ENCODE data around the gene WARS2. TPM values are rescaled to one million over a fixed set of nuclear protein-coding genes. Genes with fewer than 3 reads are reported as not detected.
"Not testable (repeated sequence)": the region's sequence is repeated elsewhere in the genome, so short reads cannot be mapped to it uniquely, and the experiment has no call there.

Gene WARS2
- total RNA-seq, 1 donor from 2014 or later, result 9.3 TPM

GRCh38 chr1:119143706-119144105, 3.3 kb upstream of the WARS2 start:
- no peak for DNase-seq
- no peak for ATAC-seq
- intact Hi-C loops (cut with micrococcal nuclease), result no loop called here

GRCh38 chr1:119141660-119142059, 1.2 kb upstream of the WARS2 start:
- DNase-seq, result no peak
- ATAC-seq, result no peak
- intact Hi-C loops (cut with micrococcal nuclease), result no loop called here

- ATAC-seq, result no peak
These were observed 569 bp upstream of the WARS2 start for GRCh38 chr1:119141020-119141424.

GRCh38 chr1:119139857-119140176, 636 bp downstream of the WARS2 start:
- DNase-seq, result no peak

More at GRCh38 chr1:119141020-119141424, 569 bp upstream of the WARS2 start:
- intact Hi-C loops (cut with micrococcal nuclease), result no loop called here
- DNase-seq, result peak; percentile 44

GRCh38 chr1:119139403-119139802, 1.1 kb downstream of the WARS2 start:
- ATAC-seq (no peak), DNase-seq (no peak)
- intact Hi-C loops (cut with micrococcal nuclease), result no loop called here

More at GRCh38 chr1:119139857-119140176, 636 bp downstream of the WARS2 start:
- intact Hi-C loops (cut with micrococcal nuclease), result no loop called here
- ATAC-seq, result peak; percentile 40

GRCh38 chr1:119136401-119136800, 4.1 kb downstream of the WARS2 start:
- DNase-seq (no peak), ATAC-seq (no peak)
- intact Hi-C loops (cut with micrococcal nuclease), result no loop called here

- DNase-seq, result no peak
- ATAC-seq, result no peak
- intact Hi-C loops (cut with micrococcal nuclease), result no loop called here
These were observed 6.5 kb downstream of the WARS2 start for GRCh38 chr1:119133987-119134386.

GRCh38 chr1:119132179-119132578, 8.3 kb downstream of the WARS2 start:
- DNase-seq, result peak; percentile 27
- peak; percentile 74 for ATAC-seq
- intact Hi-C loops (cut with micrococcal nuclease), result no loop called here

GRCh38 chr1:119125874-119126273, 14.6 kb downstream of the WARS2 start:
- intact Hi-C loops (cut with micrococcal nuclease), result no loop called here
- DNase-seq (no peak), ATAC-seq (no peak)

GRCh38 chr1:119124764-119125163, 15.7 kb downstream of the WARS2 start:
- no peak for DNase-seq
- intact Hi-C loops (cut with micrococcal nuclease), result no loop called here
- no peak for ATAC-seq

GRCh38 chr1:119121872-119122271, 18.6 kb downstream of the WARS2 start:
- DNase-seq; ATAC-seq; intact Hi-C loops (cut with micrococcal nuclease): not testable (repeated sequence)

GRCh38 chr1:119116725-119117124, 23.7 kb downstream of the WARS2 start:
- intact Hi-C loops (cut with micrococcal nuclease), result no loop called here
- DNase-seq (no peak), ATAC-seq (peak; percentile 35)

- ATAC-seq (no peak), DNase-seq (no peak)
- intact Hi-C loops (cut with micrococcal nuclease), result no loop called here
These were observed 24.7 kb downstream of the WARS2 start for GRCh38 chr1:119115736-119116135.

GRCh38 chr1:119115311-119115710, 25.1 kb downstream of the WARS2 start:
- no peak for DNase-seq
- no peak for ATAC-seq
- intact Hi-C loops (cut with micrococcal nuclease), result no loop called here

- intact Hi-C loops (cut with micrococcal nuclease), result no loop called here
- DNase-seq, result no peak
- ATAC-seq, result no peak
These were observed 25.7 kb downstream of the WARS2 start for GRCh38 chr1:119114786-119115185.

GRCh38 chr1:119112791-119113190, 27.7 kb downstream of the WARS2 start:
- intact Hi-C loops (cut with micrococcal nuclease), result no loop called here
- ATAC-seq, result no peak
- no peak for DNase-seq

- intact Hi-C loops (cut with micrococcal nuclease), result no loop called here
- ATAC-seq, result no peak
These were observed 28.2 kb downstream of the WARS2 start for GRCh38 chr1:119112244-119112643.

GRCh38 chr1:119108988-119109387, 31.5 kb downstream of the WARS2 start:
- ATAC-seq, result no peak
- intact Hi-C loops (cut with micrococcal nuclease), result no loop called here

More at GRCh38 chr1:119112244-119112643, 28.2 kb downstream of the WARS2 start:
- DNase-seq, result no peak

GRCh38 chr1:119103764-119104163, 36.7 kb downstream of the WARS2 start:
- no peak for DNase-seq
- intact Hi-C loops (cut with micrococcal nuclease), result no loop called here

More at GRCh38 chr1:119108988-119109387, 31.5 kb downstream of the WARS2 start:
- no peak for DNase-seq

GRCh38 chr1:119102051-119102450, 38.4 kb downstream of the WARS2 start:
- ATAC-seq (peak; percentile 64), DNase-seq (no peak)
- intact Hi-C loops (cut with micrococcal nuclease), result no loop called here

More at GRCh38 chr1:119103764-119104163, 36.7 kb downstream of the WARS2 start:
- ATAC-seq, result no peak

GRCh38 chr1:119101563-119101962, 38.9 kb downstream of the WARS2 start:
- DNase-seq (no peak), ATAC-seq (peak; percentile 95)
- intact Hi-C loops (cut with micrococcal nuclease), result no loop called here

- intact Hi-C loops (cut with micrococcal nuclease), result no loop called here
- ATAC-seq, result no peak
- no peak for DNase-seq
These were observed 40.7 kb downstream of the WARS2 start for GRCh38 chr1:119099775-119100174.
